Measurements from ENCODE around the gene DYRK3.

- TF ChIP-seq TAF1 (IDR thresholded peaks at IDR 0.05; ENCODE audit: low read depth, low read length), result no peak
- TF ChIP-seq POLR2AphosphoS5 (IDR thresholded peaks at IDR 0.05; ENCODE audit: low read depth, low read length), result no peak
- TF ChIP-seq POLR2A (IDR thresholded peaks at IDR 0.05; ENCODE audit: low read depth, low read length), result no peak
- no peak for TF ChIP-seq PAX5 (IDR thresholded peaks at IDR 0.05; ENCODE audit: insufficient read depth, low read length, severe bottlenecking)
- no peak for TF ChIP-seq SPI1 (IDR thresholded peaks at IDR 0.05; ENCODE audit: low read depth, low read length)
- no peak for TF ChIP-seq POU2F2 (IDR thresholded peaks at IDR 0.05; ENCODE audit: low read depth, low read length)
Measured at GRCh38 chr1:206680279-206680678, 44.9 kb downstream of the DYRK3 start.
